DMS53 (cell line): ENCODE data around the gene SOHLH2.
A peak's percentile ranks its signal among the peaks of the same experiment; 100 is the strongest.

ENCODE experiments used
- DNase-seq: peaks from one replicate; lab custom pipeline; 2025; lab: John Stamatoyannopoulos, UW

SOHLH2 gene

DNA sequence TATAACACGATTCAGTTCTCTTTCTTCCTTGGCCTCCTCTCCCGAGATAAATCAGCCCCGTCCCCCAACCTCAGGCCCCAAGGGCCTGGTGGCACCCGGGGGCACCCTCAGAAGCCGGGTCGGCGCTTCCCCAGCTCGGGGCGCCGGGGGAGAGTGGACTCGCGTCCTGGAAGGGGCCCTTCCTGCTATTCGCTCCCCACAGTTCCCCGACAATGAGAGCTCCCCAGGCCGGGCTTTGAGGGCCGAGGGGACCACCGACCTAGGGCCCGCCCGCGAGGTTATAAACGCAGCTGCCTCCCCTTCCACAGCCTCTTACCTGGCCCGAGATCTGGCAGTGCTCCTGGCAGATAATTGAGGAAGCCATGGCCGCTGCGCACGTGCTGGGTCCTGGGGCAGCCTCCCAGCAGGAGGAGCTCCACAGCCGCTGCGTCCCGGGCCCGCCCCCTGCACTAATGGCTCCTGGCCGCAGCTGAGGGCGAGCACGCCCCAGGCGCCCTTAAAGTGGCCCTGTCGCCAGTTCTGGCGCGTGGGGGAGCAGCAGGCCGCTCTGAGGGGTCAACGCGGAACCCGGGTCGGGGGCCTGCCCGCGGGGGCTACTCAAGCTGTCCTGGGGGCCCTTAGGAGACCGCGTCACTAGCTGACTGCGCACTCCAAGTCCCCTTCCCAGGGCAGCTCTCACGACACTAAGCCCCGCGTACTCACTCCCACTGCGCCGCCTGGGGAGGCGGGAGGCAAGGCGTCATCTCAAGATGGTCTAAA is at the start of gene SOHLH2:
Gene SOHLH2 (minus strand): TSS at position 394 of the 759 bp plus-strand sequence. CDS start 30 bp downstream, at position 364.
- no peak for DNase-seq

DNA sequence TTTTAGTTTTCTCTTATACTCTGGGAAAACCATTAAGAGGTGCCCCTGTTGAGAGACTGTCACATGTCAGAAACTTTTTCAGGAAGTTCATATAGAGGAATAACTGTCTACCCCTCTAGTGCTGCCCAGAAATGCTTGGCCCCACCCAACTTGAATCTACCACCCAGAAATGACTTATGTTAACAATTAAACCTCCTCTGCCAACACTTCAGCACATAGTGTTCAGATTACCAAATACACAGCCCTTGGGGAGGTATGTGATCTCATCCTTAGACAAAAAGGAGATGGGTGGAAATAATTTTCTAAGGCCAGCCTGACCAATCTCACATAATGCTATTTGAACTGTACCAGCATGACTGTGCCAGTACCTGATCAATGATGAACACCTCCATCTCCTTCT is 47.6 kb upstream of the SOHLH2 start:
- DNase-seq: no peak

- DNase-seq: no peak
These were observed 46.7 kb upstream of the SOHLH2 start for GRCh38 chr13:36261011-36261410.

DNA sequence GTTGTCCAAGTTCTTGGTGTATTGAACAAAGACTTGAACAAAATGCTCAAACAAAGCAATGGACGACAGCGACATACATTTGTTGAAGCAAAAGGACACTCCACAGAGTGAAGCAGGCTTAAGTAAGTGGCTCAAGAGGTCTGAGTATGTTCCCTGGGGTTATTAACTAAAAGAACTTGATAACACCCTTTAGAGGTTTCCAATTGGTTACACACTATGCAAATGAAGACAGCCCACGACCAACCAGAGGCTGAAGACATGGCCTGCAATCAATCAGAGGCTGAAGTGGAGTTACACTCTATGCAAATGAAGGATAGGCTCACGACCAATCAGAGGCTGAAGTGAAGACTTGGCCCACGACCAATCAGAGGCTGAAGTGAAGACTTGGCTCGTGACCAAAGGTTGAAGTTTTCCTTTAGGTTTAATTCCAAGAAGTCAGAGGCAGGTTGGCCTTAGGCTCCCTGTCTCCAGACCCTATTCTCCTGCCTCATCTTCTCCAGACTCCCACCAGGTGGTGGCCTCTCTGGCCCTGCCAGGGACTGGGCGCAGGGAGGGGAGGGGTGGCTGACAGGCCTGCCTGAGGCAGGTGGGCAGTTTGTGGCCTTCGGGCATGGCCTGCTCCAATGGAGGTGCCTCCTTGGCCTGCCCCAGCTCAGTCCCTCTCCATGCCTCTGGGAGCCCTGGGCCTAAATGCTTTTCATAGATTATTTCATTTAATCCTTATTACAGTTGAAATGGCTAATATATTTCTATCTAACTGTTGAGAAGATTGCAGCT is 45.2 kb upstream of the SOHLH2 start:
- DNase-seq: no peak

DNA sequence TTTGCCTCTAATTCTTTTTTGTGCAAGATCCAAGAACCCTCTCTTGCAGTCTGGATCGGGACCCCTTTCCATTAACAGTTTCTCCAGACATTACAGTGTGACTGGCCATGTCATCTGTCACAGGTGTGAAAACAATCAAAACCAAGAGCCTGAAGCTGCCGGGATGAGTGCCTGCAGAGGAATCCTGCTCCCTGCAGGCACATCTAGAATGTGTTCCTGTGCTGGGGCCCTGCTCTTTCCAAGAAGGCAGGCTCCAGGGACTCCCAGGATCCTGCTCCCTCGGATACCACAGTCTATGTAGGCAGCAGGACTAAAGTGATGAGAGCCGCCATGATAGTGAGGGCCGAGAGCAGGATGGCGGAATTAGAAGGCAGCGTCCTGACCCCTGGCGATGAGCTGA is 44.5 kb upstream of the SOHLH2 start:
- DNase-seq: no peak

DNA sequence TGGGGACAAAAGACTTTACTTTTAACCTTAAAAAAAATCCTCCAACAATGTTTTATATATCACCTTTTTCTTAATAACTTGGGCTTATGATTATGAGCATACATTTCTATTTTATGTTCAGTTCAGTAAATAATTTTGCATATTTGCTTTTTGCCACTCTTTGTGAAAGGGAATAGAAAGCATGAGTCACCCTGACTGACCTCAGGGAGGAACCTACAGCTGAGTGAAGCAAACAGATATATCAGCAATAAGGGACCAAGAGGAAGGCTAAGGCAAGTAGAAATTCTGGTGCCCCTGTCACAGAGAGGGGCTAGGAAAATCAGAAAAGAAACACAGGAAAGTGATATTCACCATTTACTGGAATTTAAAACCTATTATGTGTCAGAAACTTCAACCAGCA is 37.2 kb upstream of the SOHLH2 start:
- DNase-seq: peak; percentile 46

- DNase-seq: no peak
These were observed 36.7 kb upstream of the SOHLH2 start for GRCh38 chr13:36251017-36251416.

GRCh38 chr13:36248700-36249099 is 34.3 kb upstream of the SOHLH2 start:
- no peak for DNase-seq

DNA sequence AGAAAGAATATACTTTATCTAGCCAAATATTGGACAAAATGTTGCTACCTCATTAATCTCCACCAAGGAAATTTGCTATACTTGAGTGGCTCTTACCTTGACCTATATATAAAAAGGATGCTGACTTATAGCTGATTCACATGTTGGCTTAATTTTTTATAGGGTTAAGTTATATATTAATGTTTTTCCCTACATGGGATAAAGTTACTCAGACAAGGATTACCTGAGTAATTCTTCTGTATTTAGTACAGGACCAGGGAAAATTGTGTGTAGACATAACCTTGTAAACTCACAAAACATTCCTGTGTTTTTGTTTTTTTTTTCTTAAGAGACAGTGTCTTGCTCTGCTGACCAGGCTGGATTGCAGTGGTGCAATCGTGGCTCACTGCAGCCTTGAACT is 30.6 kb upstream of the SOHLH2 start:
- no peak for DNase-seq

GRCh38 chr13:36244073-36244472 is 29.7 kb upstream of the SOHLH2 start:
- DNase-seq: no peak

DNA sequence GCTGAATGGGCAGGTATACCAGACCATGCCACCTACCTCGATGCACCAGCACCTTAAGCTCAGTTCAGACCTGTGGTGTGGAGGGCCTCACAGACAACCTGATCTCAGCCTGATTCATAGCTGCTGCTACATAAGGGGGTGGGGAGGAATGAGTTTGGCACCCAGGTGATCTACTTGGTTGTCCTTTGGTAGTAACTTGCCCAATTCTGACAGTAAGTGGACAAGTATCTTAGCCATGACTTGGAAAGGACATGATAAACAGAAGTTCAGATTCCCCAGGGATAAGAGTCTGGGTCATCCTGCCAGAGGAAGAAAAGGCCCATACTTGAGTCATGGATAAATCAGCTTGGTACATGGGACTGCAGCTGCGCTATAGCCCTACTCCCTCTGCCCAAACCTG is 28.4 kb upstream of the SOHLH2 start:
- no peak for DNase-seq

- no peak for DNase-seq
These were observed 16.9 kb upstream of the SOHLH2 start for GRCh38 chr13:36231236-36231635.

GRCh38 chr13:36224730-36225129 is 10.4 kb upstream of the SOHLH2 start:
- DNase-seq: no peak

GRCh38 chr13:36219883-36220282 is 5.5 kb upstream of the SOHLH2 start:
- DNase-seq: no peak

DNA sequence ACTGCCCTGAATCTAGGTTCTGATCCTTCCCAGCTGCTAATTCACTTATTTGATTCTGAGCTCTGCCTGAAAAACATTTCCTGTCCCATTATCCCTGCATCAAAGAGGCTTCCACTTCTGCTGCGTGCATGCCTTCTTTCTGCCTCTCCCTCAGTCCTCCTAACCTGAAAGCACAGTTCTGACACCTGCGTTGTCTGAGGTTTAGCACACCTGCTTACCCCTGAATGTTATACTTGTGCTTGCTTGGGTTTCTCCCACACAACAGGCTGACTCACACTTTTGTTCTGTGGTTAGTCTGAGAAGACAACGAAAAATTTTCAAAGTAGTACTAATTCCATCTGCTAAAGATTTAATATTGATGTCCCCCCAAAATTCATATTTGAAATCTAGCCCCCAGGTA is 3.1 kb upstream of the SOHLH2 start:
- DNase-seq: peak; percentile 36

- DNase-seq: no peak
These were observed 1.6 kb downstream of the SOHLH2 start for GRCh38 chr13:36212789-36213188.

- peak; percentile 44 for DNase-seq
These were observed 2.8 kb downstream of the SOHLH2 start for GRCh38 chr13:36211567-36211966.

- DNase-seq: no peak
These were observed 3.6 kb downstream of the SOHLH2 start for GRCh38 chr13:36210738-36211137.

DNA sequence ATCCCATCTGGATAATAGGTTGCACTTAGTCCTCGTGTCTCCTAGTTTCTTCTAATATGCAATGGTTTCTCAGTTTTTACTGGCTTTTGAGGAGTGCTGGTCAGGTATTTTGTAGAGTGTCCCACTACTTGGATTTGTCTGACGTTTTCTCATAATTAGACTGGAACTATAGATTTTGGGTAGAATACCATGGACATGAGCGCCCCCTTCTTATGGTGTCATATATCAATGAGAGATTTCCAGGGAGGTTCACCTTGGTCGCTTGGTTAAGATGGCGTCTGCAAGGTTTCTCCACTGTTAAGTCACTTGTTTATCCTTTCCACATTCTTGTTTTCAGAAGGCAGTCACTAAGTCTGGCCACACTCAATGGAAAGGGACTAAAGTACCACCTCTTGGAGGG is 6.7 kb downstream of the SOHLH2 start:
- DNase-seq: peak; percentile 33

- no peak for DNase-seq
These were observed 21.1 kb downstream of the SOHLH2 start for GRCh38 chr13:36193151-36193855.

GRCh38 chr13:36192166-36192565 is 22.2 kb downstream of the SOHLH2 start:
- peak; percentile 10 for DNase-seq

DNA sequence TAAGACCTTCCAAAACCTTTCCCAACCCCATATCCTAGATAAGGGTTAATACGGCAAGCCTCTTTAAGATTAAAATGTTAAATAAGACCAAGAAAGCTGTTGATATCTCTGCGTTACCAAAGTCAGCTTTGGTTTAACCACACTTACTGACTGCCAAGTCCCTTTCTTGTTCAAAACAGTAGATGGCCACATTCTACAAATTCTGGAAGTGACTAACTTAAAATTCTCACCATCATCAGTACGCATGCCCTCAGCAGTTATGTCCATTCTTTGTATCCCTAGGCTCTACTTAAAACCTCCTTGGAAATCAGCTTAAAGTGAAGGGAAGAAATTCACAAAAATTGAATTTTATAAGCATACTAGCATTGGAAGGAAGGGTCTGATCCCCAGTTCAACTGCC is 23.6 kb downstream of the SOHLH2 start:
- DNase-seq: no peak

- DNase-seq: no peak
These were observed 25.9 kb downstream of the SOHLH2 start for GRCh38 chr13:36188441-36188840.
